Body of pancreas (tissue), 4 donors: ENCODE data around the gene TRIM3.

ENCODE experiments used
- CTCF ChIP-seq, 7 experiments: fragments of 450-650 bp in 4 of 7; fragments of 200-600 bp in 3 of 7; sonication (generic) in 3 of 7; IDR thresholded peaks; one replicate each; pipeline ENCODE4 v1.5.1; 2016 to 2019; ENCODE audit warnings: antibody characterized with exemption in 7 of 7
- POLR2A ChIP-seq, 3 donors: fragments of 450-650 bp; IDR thresholded peaks; one replicate each; pipeline ENCODE4 v1.6.1; 2016; ENCODE audit warnings: antibody characterized with exemption in 3 of 3, mild to moderate bottlenecking in 2 of 3

- TF ChIP-seq CTCF (IDR thresholded peaks at IDR 0.05) (no peak), POLR2A (IDR thresholded peaks at IDR 0.05) (no peak)
Measured at GRCh38 chr11:6472934-6473333, 807 bp downstream of the TRIM3 start.
